Measurements from ENCODE around the gene EIF3L.

The EIF3L gene

DNA sequence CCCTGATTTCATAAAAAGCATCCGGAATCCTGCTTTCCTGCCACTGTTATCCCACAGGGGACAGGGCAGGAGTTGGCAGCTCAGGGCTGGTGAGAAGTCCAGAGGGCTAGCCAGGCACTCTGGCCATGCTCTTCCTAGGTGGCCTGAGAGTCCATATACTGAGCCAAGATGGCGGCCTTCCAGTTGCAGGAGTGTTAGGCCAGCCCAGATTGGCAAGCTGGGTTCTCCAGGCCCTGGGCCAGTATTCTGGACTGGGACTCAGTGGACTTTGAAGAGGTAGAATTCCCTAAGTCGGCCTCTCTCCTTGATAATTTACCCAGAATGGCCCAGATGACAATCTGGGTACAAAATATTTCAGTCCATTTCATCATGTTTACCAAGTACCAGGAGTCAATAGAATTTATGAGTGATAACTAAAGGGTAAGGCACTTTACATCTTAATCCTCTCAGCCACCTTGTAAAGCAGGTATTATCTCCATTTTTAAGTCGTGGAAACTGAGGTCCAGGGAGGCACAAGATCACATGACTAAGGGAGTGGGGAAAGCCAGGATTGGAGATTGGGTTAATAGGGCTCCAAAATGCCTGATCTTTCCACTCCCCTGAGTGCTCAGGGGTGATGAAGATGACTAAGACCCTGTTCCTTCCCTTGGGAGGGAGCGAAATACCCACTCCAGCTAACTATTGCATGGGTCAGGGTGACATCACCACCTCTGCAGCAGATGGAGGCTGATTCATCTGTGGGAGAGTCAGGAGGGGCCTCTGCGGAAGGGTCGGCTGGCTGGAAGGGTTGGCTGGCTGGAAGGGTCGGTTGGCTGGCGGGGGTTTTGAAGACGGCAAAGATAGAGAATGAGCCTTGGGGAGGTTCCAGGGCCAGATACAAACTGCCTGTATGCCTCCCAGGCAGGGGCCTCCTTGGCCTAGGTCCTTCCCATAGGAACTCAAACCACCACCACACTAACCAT, 55.6 kb downstream of the EIF3L start:
- peak; percentile 44 for DNase-seq (ENCODE audit: low spot score)

DNA sequence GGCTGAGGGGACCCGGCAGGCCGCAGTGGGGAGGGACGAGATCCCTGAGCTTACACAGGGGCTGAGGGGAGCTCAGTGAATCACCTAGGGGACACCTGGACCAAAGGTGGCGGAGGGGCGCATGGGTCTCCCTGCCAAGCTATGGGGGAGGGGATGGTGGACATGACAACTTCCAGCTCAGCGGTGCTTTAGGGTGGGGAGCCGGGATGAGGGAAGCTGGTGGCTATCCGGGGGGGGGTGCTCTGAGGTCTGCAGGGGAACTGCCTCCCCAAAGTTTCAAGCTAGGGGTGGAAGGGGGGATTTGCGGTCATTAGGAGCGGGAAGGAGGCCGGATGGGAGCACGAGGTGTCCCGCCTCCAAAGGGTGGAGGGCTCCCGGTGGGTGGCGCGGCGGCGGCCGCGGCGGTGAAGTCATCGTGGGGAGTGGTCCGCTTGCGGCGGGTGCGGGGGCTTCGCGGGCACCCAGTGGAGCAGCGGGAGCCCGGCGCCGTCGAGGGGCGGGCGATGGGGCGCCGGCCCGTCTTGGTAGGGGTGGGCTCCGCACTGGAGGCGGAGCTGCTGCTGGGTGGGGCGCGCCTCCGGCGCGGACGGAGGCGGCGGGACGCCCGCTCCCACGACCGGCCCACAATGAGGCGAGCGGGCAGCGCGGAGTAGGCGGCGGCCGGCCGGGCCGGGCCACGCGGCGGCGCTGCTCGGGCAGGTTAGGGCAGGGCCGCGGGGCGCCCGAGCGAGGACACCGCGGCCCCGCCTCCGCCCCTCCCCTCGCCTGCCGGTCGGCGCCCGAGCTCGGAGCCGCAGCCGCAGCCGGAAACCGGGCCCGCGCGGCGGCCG, 56.5 kb downstream of the EIF3L start, which contains the start of gene MICALL1:
MICALL1 (plus strand) TSS at position 764 of the 830 bp plus-strand sequence. CDS start 126 bp downstream, outside the sequence.
- DNase-seq (ENCODE audit: low spot score) = peak; percentile 50

- DNase-seq (ENCODE audit: low spot score) = no peak
These were observed 57.3 kb downstream of the EIF3L start for GRCh38 chr22:37906364-37907008.

- no peak for DNase-seq (ENCODE audit: low spot score)
These were observed 58.1 kb downstream of the EIF3L start for GRCh38 chr22:37907036-37907954.

GRCh38 chr22:37909766-37910165, 60.5 kb downstream of the EIF3L start:
- DNase-seq (ENCODE audit: low spot score) = no peak

GRCh38 chr22:37910890-37911672, 61.9 kb downstream of the EIF3L start:
- no peak for DNase-seq (ENCODE audit: low spot score)

DNA sequence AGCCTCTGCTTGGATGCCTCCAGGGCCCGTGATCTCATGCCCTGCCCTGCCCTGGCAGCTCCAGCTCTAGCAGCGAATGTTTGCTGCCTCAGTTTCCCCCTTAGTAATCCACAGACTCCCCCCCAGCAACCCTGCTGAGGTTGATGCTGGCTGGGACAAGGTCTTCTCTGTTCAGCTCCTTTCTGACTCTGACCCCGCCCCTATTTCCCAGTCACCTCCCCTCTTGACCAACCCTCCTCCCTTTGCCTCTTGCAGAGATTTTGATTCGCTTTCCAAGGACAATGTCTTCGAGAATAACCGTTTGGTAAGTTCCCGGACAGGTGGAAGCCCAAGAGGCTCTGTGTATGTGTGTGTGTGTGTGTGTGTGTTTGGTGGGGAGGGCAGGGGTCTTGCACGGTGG, 62.5 kb downstream of the EIF3L start:
- no peak for DNase-seq (ENCODE audit: low spot score)

DNA sequence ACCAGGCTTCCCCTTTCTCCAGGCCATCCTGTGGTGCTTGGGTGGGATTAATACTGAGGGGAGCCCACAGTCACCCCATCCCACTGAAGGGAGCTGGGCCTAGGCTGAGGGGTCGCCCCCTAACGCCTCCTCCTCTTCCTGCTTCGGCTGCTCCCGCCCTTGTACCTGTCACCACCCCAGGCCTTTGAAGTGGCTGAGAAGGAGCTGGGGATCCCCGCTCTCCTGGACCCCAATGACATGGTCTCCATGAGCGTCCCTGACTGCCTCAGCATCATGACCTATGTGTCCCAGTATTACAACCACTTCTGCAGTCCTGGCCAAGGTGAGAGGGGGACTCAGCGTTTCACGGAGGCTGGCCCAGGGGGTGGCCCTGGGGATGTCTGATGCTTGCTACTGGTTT, 63.0 kb downstream of the EIF3L start:
- no peak for DNase-seq (ENCODE audit: low spot score)

GRCh38 chr22:37913233-37913721, 64.1 kb downstream of the EIF3L start:
- no peak for DNase-seq (ENCODE audit: low spot score)

DNA sequence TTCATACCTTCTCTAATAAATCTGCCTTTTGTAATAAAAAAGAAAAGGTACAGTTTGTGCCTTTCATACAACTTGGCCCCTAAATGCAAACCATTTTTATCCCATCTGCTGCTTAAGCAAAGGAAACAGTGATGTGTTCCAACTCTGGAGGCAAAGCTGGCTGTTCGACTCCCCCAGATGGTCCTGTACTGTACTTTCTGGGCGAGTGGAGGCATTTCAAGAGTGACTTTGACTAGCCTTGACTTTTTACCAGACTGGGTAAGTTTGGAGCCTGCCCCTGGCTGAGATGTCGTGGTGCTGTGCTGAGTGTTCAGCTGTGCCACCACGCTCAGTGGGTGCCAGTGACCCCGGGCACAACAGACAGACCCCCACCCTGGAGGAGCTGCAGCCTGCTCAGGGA, 67.1 kb downstream of the EIF3L start:
- no peak for DNase-seq (ENCODE audit: low spot score)

DNA sequence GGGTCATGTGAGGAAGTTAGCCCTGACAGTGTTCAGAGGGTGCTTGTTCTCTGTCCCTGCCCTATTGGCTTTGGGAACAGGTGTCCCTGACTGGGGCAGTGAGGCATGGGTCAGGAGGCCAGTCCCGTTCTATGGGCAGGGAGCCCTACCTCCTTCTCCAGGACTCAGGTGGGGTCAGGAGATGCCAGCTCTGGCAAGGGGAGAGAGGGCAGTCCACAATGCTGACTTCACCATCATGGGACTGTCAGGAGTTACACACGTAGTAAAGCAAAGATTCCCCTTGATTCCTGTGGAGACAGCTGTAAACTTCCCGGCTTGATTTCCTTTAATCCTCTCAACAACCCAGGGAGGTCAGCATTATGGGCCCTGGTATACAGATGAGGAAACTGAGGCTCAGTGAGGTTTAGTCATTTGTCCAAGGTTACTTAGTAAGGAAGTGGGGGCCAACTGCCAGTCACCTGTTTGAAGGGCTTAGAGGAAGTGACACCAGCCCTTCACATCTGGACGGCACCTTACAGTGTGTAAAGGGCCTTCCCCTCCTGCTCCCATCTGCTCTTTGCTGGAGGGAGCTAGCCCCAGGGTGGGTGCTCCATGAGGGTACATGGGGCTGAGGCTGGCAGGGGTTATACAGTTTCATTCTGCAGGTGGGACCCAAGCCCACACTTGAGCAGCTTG, 68.8 kb downstream of the EIF3L start:
- no peak for DNase-seq (ENCODE audit: low spot score)

- DNase-seq (ENCODE audit: low spot score) = no peak
These were observed 69.5 kb downstream of the EIF3L start for GRCh38 chr22:37918580-37919270.

DNA sequence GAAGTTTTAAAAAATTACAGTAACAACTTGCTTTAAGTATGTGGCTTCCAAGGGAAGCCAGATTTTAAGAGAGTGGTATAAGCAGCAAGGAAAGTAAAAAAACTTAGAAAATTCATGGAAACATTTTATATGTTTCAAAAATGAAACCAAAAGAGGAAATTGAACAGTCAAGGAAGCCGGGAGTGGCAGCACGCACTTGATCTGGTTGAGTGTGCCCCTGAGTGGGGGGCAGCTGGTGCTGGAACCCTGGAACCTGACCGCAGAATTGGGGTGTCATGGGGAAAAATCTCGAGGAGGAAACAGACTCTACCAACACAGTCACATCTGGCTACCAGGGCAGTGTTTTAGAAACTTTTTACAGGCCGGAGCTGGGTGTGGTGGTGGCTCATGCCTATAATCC, 70.9 kb downstream of the EIF3L start:
- no peak for DNase-seq (ENCODE audit: low spot score)

GRCh38 chr22:37922191-37922590, 73.0 kb downstream of the EIF3L start:
- DNase-seq (ENCODE audit: low spot score) = no peak

- no peak for DNase-seq (ENCODE audit: low spot score)
These were observed 74.7 kb downstream of the EIF3L start for GRCh38 chr22:37923927-37924326.

DNA sequence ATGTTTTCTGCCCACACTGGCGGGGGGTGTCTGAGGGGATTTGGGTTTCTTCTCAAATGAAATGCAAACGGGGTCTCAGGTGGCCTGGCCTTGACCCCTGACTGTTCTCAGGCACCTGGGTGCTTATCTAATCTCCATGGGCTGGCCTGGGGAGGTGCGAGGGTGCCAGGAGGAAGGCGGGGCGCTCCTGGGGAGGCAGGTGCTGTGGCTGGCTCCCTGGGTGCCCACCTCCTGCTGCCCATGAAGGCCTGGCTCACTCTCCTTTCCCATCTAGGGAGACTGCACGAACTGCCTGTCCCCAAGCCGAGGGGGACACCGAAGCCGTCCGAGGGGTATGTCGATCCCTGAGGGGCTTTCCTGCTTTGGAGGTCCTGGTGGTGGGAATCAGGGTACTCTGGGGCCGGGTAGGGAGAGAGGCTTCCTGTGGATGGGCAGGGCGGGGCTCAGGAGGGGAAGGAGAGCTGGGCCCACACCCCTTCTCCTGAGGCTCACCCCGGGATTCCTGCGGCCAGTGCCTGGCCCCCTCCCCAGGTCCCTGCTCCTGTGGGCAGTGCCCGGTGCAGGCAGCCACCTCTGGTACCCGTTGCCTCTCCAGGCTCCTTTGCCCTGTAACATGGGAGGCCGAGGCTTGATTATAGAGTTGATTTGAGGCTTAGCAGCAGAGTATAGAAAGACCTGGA, 75.3 kb downstream of the EIF3L start:
- DNase-seq (ENCODE audit: low spot score) = no peak

- no peak for DNase-seq (ENCODE audit: low spot score)
These were observed 76.1 kb downstream of the EIF3L start for GRCh38 chr22:37925330-37925729.

DNA sequence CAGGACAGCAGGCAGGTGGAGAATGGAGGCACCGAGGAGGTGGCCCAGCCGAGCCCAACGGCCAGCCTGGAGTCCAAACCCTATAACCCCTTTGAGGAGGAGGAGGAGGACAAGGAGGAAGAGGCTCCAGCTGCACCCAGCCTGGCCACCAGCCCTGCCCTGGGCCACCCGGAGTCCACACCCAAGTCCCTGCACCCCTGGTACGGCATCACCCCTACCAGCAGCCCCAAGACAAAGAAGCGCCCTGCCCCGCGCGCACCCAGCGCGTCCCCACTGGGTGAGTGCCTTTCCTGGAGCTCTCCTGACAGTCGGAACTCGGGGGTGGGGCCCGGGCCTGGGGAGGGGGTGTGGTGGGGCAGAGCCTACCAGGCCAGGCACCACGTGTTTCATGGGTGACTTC, 76.5 kb downstream of the EIF3L start:
- DNase-seq (ENCODE audit: low spot score) = no peak

Measured in SK-N-DZ (cell line).